Endothelial cell of umbilical vein (primary cell): Measurements from ENCODE around the gene ISL2. TPM values are rescaled to one million over a fixed set of nuclear protein-coding genes. Genes with fewer than 3 reads are reported as not detected.
A peak's percentile ranks its signal among the peaks of the same experiment; 100 is the strongest.

ENCODE experiments used
- BruUV-seq: library from RNA; stranded (reverse); fragments of 400-500 nt; replicated peaks from 2 replicates; lab custom pipeline; 2021; lab: Mats Ljungman, UMichigan
- CTCF ChIA-PET: fragments of 300-600, 350-600 bp; sonication (Branson Sonifier 250); formaldehyde crosslinking; loops from one replicate; lab custom pipeline; 2021; ENCODE audit warnings: antibody characterized with exemption, inconsistent platforms; lab: Charles Lee
- POLR2A ChIA-PET: fragments of 300-600, 350-600 bp; sonication (Branson Sonifier 250); formaldehyde crosslinking; loops from one replicate; lab custom pipeline; 2021; ENCODE audit warnings: antibody characterized with exemption, inconsistent platforms; lab: Charles Lee
- DNase-seq: peaks from one replicate; pipeline ENCODE4 v3.0.0-alpha.2; 2011; ENCODE audit warnings: low read depth, low spot score
- FAIRE-seq: peaks from 2 replicates; lab custom pipeline; 2011; peaks lifted over from hg19 to GRCh38; lab: Jason Lieb, UNC
- H2AFZ ChIP-seq: 2 replicates; pipeline ENCODE4 v1.6.0; 2012; ENCODE audit warnings: low read depth, low read length, control low read depth, inconsistent platforms
- H3K27ac ChIP-seq: 2 replicates; pipeline ENCODE4 v1.5.1; 2011; ENCODE audit warnings: low read depth, mild to moderate bottlenecking, control low read depth, low read length, moderate library complexity; ENCODE audit not compliant: insufficient read depth
- H3K27me3 ChIP-seq, 2 experiments: 2 replicates each; pipeline versions ENCODE4 v1.6.0 to v1.6.1; 2011; ENCODE audit warnings: low read length in 2 of 2, mixed read lengths in 1 of 2; ENCODE audit not compliant: control insufficient read depth in 2 of 2, insufficient read depth in 2 of 2
- H3K36me3 ChIP-seq, 2 experiments: 2 replicates in 1 of 2; 3 replicates in 1 of 2; pipeline ENCODE4 v1.5.1; 2011; ENCODE audit warnings: low read length in 2 of 2, mild to moderate bottlenecking in 1 of 2, moderate library complexity in 1 of 2; ENCODE audit not compliant: control insufficient read depth in 2 of 2, insufficient read depth in 2 of 2; ENCODE audit errors: extremely low read depth in 1 of 2
- H3K4me1 ChIP-seq: 3 replicates; pipeline ENCODE4 v1.5.1; 2011; ENCODE audit warnings: mild to moderate bottlenecking, low read length; ENCODE audit not compliant: control insufficient read depth, insufficient read depth; ENCODE audit errors: extremely low read depth
- H3K4me2 ChIP-seq: 2 replicates; pipeline ENCODE4 v1.6.1; 2011; ENCODE audit warnings: low read length, control low read depth, mixed read lengths; ENCODE audit not compliant: insufficient read depth
- H3K4me3 ChIP-seq, 3 experiments: fragments of 200-600 bp in 1 of 3; sonication (generic), shearing (Covaris generic) in 1 of 3; replicated peaks in 1 of 3; 2 replicates each; pipeline ENCODE4 v1.5.1; 2011 to 2016; ENCODE audit warnings: control low read depth in 3 of 3, low read length in 3 of 3, mild to moderate bottlenecking in 2 of 3, inconsistent platforms in 1 of 3, low read depth in 1 of 3, moderate library complexity in 1 of 3; ENCODE audit not compliant: insufficient read depth in 1 of 3
- H3K79me2 ChIP-seq: 2 replicates; pipeline ENCODE4 v1.6.0; 2012; ENCODE audit warnings: low read length, inconsistent platforms; ENCODE audit not compliant: control insufficient read depth, insufficient read depth
- H3K9ac ChIP-seq: replicated peaks from 2 replicates; pipeline ENCODE3; 2011; ENCODE audit warnings: low read length, control low read depth; ENCODE audit not compliant: insufficient read depth; ENCODE audit errors: extremely low read depth
- H3K9me1 ChIP-seq: replicated peaks from 3 replicates; pipeline ENCODE4 v1.6.0; 2011; ENCODE audit warnings: mild to moderate bottlenecking, low read length; ENCODE audit not compliant: control insufficient read depth, insufficient read depth; ENCODE audit errors: extremely low read depth
- H3K9me3 ChIP-seq: replicated peaks from 2 replicates; pipeline ENCODE4 v1.5.1; 2012; ENCODE audit warnings: low read length, inconsistent platforms; ENCODE audit not compliant: control insufficient read depth, insufficient read depth
- H4K20me1 ChIP-seq: replicated peaks from 2 replicates; pipeline ENCODE3; 2011; ENCODE audit warnings: mild to moderate bottlenecking, low read length; ENCODE audit not compliant: control insufficient read depth, insufficient read depth; ENCODE audit errors: extremely low read depth
- CTCF ChIP-seq, 2 donors: IDR thresholded peaks; 1 replicate in 1 of 2; 2 replicates in 1 of 2; pipeline ENCODE4 v1.5.1; 2011; ENCODE audit warnings: low read length in 2 of 2, mild to moderate bottlenecking in 2 of 2, moderate library complexity in 2 of 2, control low read depth in 1 of 2, inconsistent platforms in 1 of 2, low read depth in 1 of 2; ENCODE audit not compliant: insufficient read depth in 1 of 2; ENCODE audit errors: extremely low read depth in 1 of 2
- EZH2 ChIP-seq: IDR thresholded peaks from 2 replicates; pipeline ENCODE4 v1.6.1; 2012; ENCODE audit warnings: borderline replicate concordance, low read depth, mild to moderate bottlenecking, moderate library complexity, low read length, inconsistent platforms; ENCODE audit not compliant: severe bottlenecking
- FOS ChIP-seq: IDR thresholded peaks from 2 replicates; pipeline ENCODE4 v1.6.1; 2011; ENCODE audit warnings: mild to moderate bottlenecking, low read length, moderate library complexity, borderline replicate concordance; ENCODE audit not compliant: insufficient read depth
- GATA2 ChIP-seq: IDR thresholded peaks from 2 replicates; pipeline ENCODE4 v1.7.0; 2011; ENCODE audit warnings: low read depth, mild to moderate bottlenecking, moderate library complexity, mixed read lengths, low read length; ENCODE audit not compliant: insufficient read length, insufficient read depth
- MYC ChIP-seq: IDR thresholded peaks from one replicate; pipeline ENCODE4 v1.6.1; 2011; ENCODE audit warnings: mild to moderate bottlenecking, low read depth, low read length
- dilution Hi-C: fragments of 300-500 bp; cut with MboI; formaldehyde crosslinking; loops from one replicate; pipeline ENCODE4 v1.15.0; 2019; ENCODE audit warnings: low sequenced_read_pairs; ENCODE audit not compliant: extremely low pct_ligation_motif_present
- intact Hi-C: fragments of 100-400 bp; cut with micrococcal nuclease; formaldehyde crosslinking; loops from one replicate; pipeline ENCODE4 v1.10.0; 2022
- polyA plus RNA-seq, 4 experiments: library from polyadenylated mRNA; depleted of rRNA in 3 of 4; stranded (reverse) in 3 of 4; unstranded in 1 of 4; fragments of >200 nt; gene quantifications; 2 replicates each; pipeline versions ENCODE4 v1.2.1 to v1.2.3, GENCODE V29; 2011 to 2012; ENCODE audit warnings: missing spikeins in 1 of 4
- total RNA-seq: library from RNA; stranded (reverse); gene quantifications from 2 replicates; pipeline ENCODE4 v1.2.3, GENCODE V29; 2021

ISL2 gene
- total and polyA plus RNA-seq, 2 donors (not counting 3 experiments of a cell fraction or from before 2014, with no cell fraction given): 0.10 TPM; not detected in 1

- H3K9ac ChIP-seq: no peak overlapping the region
- no peak overlapping the region for H3K4me2 ChIP-seq
- H2AFZ ChIP-seq: no peak overlapping the region
- dilution Hi-C loops (no loop called here), intact Hi-C loops (loop anchor here (1.0 kb wide), 2 partner anchors 95 to 140 kb away; no protein-coding TSS in a partner anchor)
- peak; percentile 75 for FAIRE-seq
- no peaks in the 10 kb centered on the region for H3K9me1 ChIP-seq
- no peaks in the 10 kb centered on the region for H4K20me1 ChIP-seq
- H3K4me1 ChIP-seq: no peaks in the 10 kb centered on the region
- H3K4me3 ChIP-seq: no peak overlapping the region
- no TSS peak for BruUV-seq
- ChIA-PET CTCF (interaction anchor here (0.6 to 2.6 kb wide), 34 partner anchors 8 to 538 kb away, joined by 3 to 65 read pairs (median 4); partner anchors contain the start of gene ETFA), POLR2A (no interaction called here)
- H3K27me3 ChIP-seq: peaks cover 25 to 36% of the 10 kb centered on the region in 2 experiments
- no peak overlapping the region for H3K27ac ChIP-seq
- no peaks in the 10 kb centered on the region for H3K9me3 ChIP-seq
- no peak for TF ChIP-seq GATA2
- no peak for TF ChIP-seq FOS
- TF ChIP-seq EZH2: no peak
- no peak for TF ChIP-seq MYC
- peak; percentile 35 to 74 for TF ChIP-seq CTCF (IDR thresholded peaks at IDR 0.05; ENCODE audit: extremely low read depth in 1 of 2, insufficient read depth in 1 of 2, low read depth in 1 of 2, low read length in 2 of 2)
- no peaks in the 10 kb centered on the region for H3K79me2 ChIP-seq
- DNase-seq: peak; percentile 57
- H3K36me3 ChIP-seq: no peaks in the 10 kb centered on the region
These were observed 6.4 kb upstream of the ISL2 start for GRCh38 chr15:76330080-76330680.
